ENCODE data around the gene PIK3R5. TPM values are rescaled to one million over a fixed set of nuclear protein-coding genes. Genes with fewer than 3 reads are reported as not detected.

Gene PIK3R5
- total RNA-seq, 2 experiments from 2014 or later = 0.76 to 1.5 TPM

DNA sequence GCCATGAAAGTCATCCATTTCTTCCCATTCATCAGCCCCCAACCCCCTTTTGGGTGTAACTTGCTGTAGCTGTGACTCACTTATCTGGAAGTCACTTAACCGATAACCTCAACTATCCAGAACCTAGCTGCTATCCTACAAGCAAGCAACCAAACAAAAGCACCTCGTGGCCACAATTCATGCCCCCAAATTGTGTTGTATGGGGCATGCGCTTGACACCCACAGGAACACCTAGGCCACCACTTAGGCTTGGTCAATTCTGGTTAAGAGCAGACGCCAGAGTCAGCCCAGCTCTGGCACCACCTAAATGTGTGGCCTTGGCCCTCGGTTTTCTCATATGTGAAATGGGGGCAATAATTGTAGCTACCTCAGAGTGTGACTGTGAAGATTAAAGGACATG, 3.7 kb downstream of the PIK3R5 start:
- no TSS peak for BruUV-seq (replicated peaks)
- DNase-seq (ENCODE audit: low spot score) = no peak
- Histone ChIP-seq H3K79me2 (ENCODE audit: insufficient read depth, low read depth, low read length) (no peaks in the 10 kb centered on the region), H3K9me2 (ENCODE audit: insufficient read depth, low read length) (no peaks in the 10 kb centered on the region), H3K36me3 (ENCODE audit: insufficient read depth, low read length) (no peaks in the 10 kb centered on the region), H3K4me3 (ENCODE audit: low read depth, low read length, poor library complexity, severe bottlenecking) (no peak overlapping the region), H3K9me3 (ENCODE audit: low read length) (no peaks in the 10 kb centered on the region), H4K20me1 (ENCODE audit: insufficient read depth, low read length) (no peaks in the 10 kb centered on the region), H3K4me2 (ENCODE audit: low read length) (no peak overlapping the region), H3K27ac (ENCODE audit: low read depth, low read length, poor library complexity, severe bottlenecking) (no peak overlapping the region), H2AFZ (ENCODE audit: low read length) (no peak overlapping the region), H3K4me1 (ENCODE audit: insufficient read depth, low read length, poor library complexity, severe bottlenecking) (peaks cover 5% of the 10 kb centered on the region)
- intact Hi-C loops (cut with micrococcal nuclease; ENCODE audit: unreplicated experiment) = loop anchor here (10.0 kb wide), 1 partner anchor 327 kb away; the partner anchor contains the start of gene MYH10
- CTCF ChIA-PET (ENCODE audit: unreplicated experiment) = no interaction called here
- POLR2A ChIA-PET = no interaction called here
- TF ChIP-seq, protein P1, sequence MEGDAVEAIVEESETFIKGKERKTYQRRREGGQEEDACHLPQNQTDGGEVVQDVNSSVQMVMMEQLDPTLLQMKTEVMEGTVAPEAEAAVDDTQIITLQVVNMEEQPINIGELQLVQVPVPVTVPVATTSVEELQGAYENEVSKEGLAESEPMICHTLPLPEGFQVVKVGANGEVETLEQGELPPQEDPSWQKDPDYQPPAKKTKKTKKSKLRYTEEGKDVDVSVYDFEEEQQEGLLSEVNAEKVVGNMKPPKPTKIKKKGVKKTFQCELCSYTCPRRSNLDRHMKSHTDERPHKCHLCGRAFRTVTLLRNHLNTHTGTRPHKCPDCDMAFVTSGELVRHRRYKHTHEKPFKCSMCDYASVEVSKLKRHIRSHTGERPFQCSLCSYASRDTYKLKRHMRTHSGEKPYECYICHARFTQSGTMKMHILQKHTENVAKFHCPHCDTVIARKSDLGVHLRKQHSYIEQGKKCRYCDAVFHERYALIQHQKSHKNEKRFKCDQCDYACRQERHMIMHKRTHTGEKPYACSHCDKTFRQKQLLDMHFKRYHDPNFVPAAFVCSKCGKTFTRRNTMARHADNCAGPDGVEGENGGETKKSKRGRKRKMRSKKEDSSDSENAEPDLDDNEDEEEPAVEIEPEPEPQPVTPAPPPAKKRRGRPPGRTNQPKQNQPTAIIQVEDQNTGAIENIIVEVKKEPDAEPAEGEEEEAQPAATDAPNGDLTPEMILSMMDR (conservative IDR thresholded peaks at IDR 0.05; ENCODE audit: low read length) = no peak
- no peak for TF ChIP-seq EZH2phosphoT487 (IDR thresholded peaks at IDR 0.05; ENCODE audit: borderline replicate concordance, low read depth, low read length)

DNA sequence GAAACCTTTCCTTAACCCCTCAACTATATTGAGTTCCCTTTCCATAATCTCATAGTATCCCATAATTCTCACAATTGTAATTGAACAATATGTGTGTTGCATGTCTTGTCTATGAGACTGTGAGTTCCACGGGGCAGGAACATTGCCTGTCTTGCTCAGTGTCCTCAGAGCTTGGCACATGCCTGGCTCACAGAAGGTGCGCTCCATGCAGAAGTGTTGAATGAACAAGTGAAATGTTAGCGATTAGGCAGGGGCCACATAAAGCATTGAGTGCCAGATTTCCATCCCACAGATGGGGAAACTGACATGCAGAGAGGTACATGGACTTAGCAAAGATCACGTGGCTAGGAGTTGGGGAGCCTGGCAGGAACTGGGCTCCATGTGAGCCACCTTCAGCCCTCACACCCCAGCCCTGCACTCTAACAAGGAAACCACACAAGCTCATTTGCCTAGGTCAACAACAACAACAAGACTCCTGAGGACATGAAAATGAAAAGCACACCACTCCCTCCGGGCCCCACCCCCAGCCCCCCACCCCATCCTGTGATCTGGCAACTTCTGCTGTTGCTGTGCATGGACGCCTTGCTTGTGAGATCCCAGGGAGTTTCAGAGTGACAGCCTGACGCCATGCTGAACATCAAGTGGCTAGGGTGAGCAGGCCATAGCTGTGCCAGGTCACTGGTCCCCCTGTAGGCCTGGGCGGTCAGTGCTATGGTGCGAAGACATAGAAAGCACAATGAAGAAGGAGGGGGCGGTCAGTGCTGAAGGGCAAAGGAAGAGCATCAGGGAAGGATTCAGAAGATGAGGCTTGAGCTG, 5.0 kb downstream of the PIK3R5 start:
- ChIA-PET CTCF (ENCODE audit: unreplicated experiment) (no interaction called here), POLR2A (no interaction called here)
- no peak overlapping the region for H3K27ac ChIP-seq (ENCODE audit: low read depth, low read length, poor library complexity, severe bottlenecking)
- no peaks in the 10 kb centered on the region for H3K36me3 ChIP-seq (ENCODE audit: insufficient read depth, low read length)
- H3K4me1 ChIP-seq (ENCODE audit: insufficient read depth, low read length, poor library complexity, severe bottlenecking) = peaks cover 2% of the 10 kb centered on the region
- H3K4me2 ChIP-seq (ENCODE audit: low read length) = no peak overlapping the region
- no peaks in the 10 kb centered on the region for H3K79me2 ChIP-seq (ENCODE audit: insufficient read depth, low read depth, low read length)
- H3K4me3 ChIP-seq (ENCODE audit: low read depth, low read length, poor library complexity, severe bottlenecking) = no peak overlapping the region
- no TSS peak for BruUV-seq (replicated peaks)
- no peaks in the 10 kb centered on the region for H3K9me2 ChIP-seq (ENCODE audit: insufficient read depth, low read length)
- intact Hi-C loops (cut with micrococcal nuclease; ENCODE audit: unreplicated experiment) = loop anchor here (10.0 kb wide), 1 partner anchor 326 kb away; the partner anchor contains the start of gene MYH10
- TF ChIP-seq EZH2phosphoT487 (IDR thresholded peaks at IDR 0.05; ENCODE audit: borderline replicate concordance, low read depth, low read length) = no peak
- TF ChIP-seq, protein P1 (conservative IDR thresholded peaks at IDR 0.05; ENCODE audit: low read length) = no peak
- no peaks in the 10 kb centered on the region for H3K9me3 ChIP-seq (ENCODE audit: low read length)
- no peak for DNase-seq (ENCODE audit: low spot score)
- H2AFZ ChIP-seq (ENCODE audit: low read length) = no peak overlapping the region
- H4K20me1 ChIP-seq (ENCODE audit: insufficient read depth, low read length) = no peaks in the 10 kb centered on the region

DNA sequence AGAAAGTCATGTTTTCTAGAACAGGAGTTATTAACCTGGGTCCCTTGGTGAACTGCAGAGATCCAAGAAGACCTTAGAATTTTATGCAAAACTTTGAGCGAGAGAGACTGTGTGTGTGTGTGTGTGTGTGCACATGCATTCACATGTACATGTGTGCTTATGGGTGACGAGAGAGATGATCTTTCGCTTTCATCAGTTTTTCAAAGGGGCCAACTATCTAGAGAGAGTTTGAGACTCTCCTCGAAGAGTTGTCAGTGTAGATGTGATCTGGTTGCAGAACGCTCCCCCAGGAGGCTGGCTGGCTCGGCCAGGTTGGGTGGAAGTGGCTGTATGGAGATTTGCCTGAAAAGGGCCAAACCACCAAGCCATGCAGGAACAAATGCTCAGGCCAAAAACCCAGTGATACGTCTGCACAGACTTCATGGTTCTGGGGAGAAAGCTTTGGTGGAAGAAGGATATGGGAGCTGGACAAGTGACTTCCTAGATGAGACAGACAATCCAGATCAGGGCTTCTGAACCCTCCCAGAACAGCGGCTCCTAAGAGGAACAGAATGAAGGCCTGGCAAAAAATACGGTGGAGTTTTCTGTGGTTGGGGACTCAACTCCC, 6.1 kb downstream of the PIK3R5 start:
- Histone ChIP-seq H3K79me2 (ENCODE audit: insufficient read depth, low read depth, low read length) (no peaks in the 10 kb centered on the region), H3K9me3 (ENCODE audit: low read length) (no peaks in the 10 kb centered on the region), H3K36me3 (ENCODE audit: insufficient read depth, low read length) (no peaks in the 10 kb centered on the region), H3K4me1 (ENCODE audit: insufficient read depth, low read length, poor library complexity, severe bottlenecking) (peaks cover under 1% of the 10 kb centered on the region), H2AFZ (ENCODE audit: low read length) (no peak overlapping the region), H3K4me3 (ENCODE audit: low read depth, low read length, poor library complexity, severe bottlenecking) (no peak overlapping the region), H3K4me2 (ENCODE audit: low read length) (no peak overlapping the region), H4K20me1 (ENCODE audit: insufficient read depth, low read length) (no peaks in the 10 kb centered on the region), H3K27ac (ENCODE audit: low read depth, low read length, poor library complexity, severe bottlenecking) (no peak overlapping the region), H3K9me2 (ENCODE audit: insufficient read depth, low read length) (no peaks in the 10 kb centered on the region)
- intact Hi-C loops (cut with micrococcal nuclease; ENCODE audit: unreplicated experiment) = no loop called here
- no peak for DNase-seq (ENCODE audit: low spot score)
- ChIA-PET POLR2A (no interaction called here), CTCF (ENCODE audit: unreplicated experiment) (no interaction called here)
- TF ChIP-seq, protein P1 (conservative IDR thresholded peaks at IDR 0.05; ENCODE audit: low read length) = no peak
- no peak for TF ChIP-seq EZH2phosphoT487 (IDR thresholded peaks at IDR 0.05; ENCODE audit: borderline replicate concordance, low read depth, low read length)
- BruUV-seq (replicated peaks) = no TSS peak

All from OCI-LY7 (cell line).